ENCODE data around the gene APOBEC3H.

Gene APOBEC3H

GRCh38 chr22:39147335-39148025 lies 50.4 kb downstream of the APOBEC3H start:
- no peak for TF ChIP-seq CTCF (IDR thresholded peaks at IDR 0.05; ENCODE audit: low read depth, low read length)
- H3K4me3 ChIP-seq (ENCODE audit: low read depth, low read length) = no peak overlapping the region

- TF ChIP-seq CTCF (IDR thresholded peaks at IDR 0.05; ENCODE audit: low read depth, low read length) = no peak
- H3K4me3 ChIP-seq (ENCODE audit: low read depth, low read length) = no peak overlapping the region
These were observed 51.1 kb downstream of the APOBEC3H start for GRCh38 chr22:39148026-39148726.

GRCh38 chr22:39148727-39149535 lies 51.9 kb downstream of the APOBEC3H start:
- no peak overlapping the region for H3K4me3 ChIP-seq (ENCODE audit: low read depth, low read length)
- no peak for TF ChIP-seq CTCF (IDR thresholded peaks at IDR 0.05; ENCODE audit: low read depth, low read length)

GRCh38 chr22:39149915-39150847 lies 53.1 kb downstream of the APOBEC3H start:
- H3K4me3 ChIP-seq (ENCODE audit: low read depth, low read length) = no peak overlapping the region
- no peak for TF ChIP-seq CTCF (IDR thresholded peaks at IDR 0.05; ENCODE audit: low read depth, low read length)

GRCh38 chr22:39150848-39151215 lies 53.8 kb downstream of the APOBEC3H start:
- TF ChIP-seq CTCF (IDR thresholded peaks at IDR 0.05; ENCODE audit: low read depth, low read length) = no peak

GRCh38 chr22:39151329-39151975 lies 54.4 kb downstream of the APOBEC3H start:
- TF ChIP-seq CTCF (IDR thresholded peaks at IDR 0.05; ENCODE audit: low read depth, low read length) = no peak
- peak overlapping the region; percentile 68 for H3K4me3 ChIP-seq (ENCODE audit: low read depth, low read length)

More at GRCh38 chr22:39150848-39151215, 53.8 kb downstream of the APOBEC3H start:
- no peak overlapping the region for H3K4me3 ChIP-seq (ENCODE audit: low read depth, low read length)

Data from WI38 (cell line).